DOHH2 (cell line): ENCODE data around the gene VGLL4.

Experiments used
- H3F3A ChIP-seq: fragments of 200-600 bp; sonication (generic), shearing (Covaris generic); 2 replicates; pipeline ENCODE4 v1.6.0; 2016; ENCODE audit warnings: antibody characterized with exemption, mild to moderate bottlenecking; ENCODE audit not compliant: control insufficient read depth, insufficient read depth
- H3K27ac ChIP-seq: fragments of 200-600 bp; sonication (generic); 2 replicates; pipeline ENCODE4 v1.5.1; 2014; ENCODE audit warnings: low read depth, mild to moderate bottlenecking, low read length, moderate library complexity
- H3K27me3 ChIP-seq: fragments of 200-600 bp; sonication (generic); 2 replicates; pipeline ENCODE4 v1.6.1; 2014; ENCODE audit warnings: mild to moderate bottlenecking, low read length, mixed read lengths; ENCODE audit not compliant: control insufficient read depth
- H3K36me3 ChIP-seq: fragments of 200-600 bp; sonication (generic); 2 replicates; pipeline ENCODE4 v1.6.1; 2014; ENCODE audit warnings: mild to moderate bottlenecking, low read length, moderate library complexity, mixed read lengths; ENCODE audit not compliant: control insufficient read depth
- H3K4me1 ChIP-seq: fragments of 200-600 bp; sonication (generic); 2 replicates; pipeline ENCODE4 v1.6.1; 2014; ENCODE audit warnings: mild to moderate bottlenecking, low read length, mixed read lengths; ENCODE audit not compliant: control insufficient read depth
- H3K4me2 ChIP-seq: fragments of 200-600 bp; sonication (generic); 2 replicates; pipeline ENCODE4 v1.6.0; 2014; ENCODE audit warnings: mild to moderate bottlenecking, low read length, moderate library complexity
- H3K4me3 ChIP-seq: fragments of 200-600 bp; sonication (generic); 2 replicates; pipeline ENCODE4 v1.5.1; 2014; ENCODE audit warnings: mild to moderate bottlenecking, low read length, mixed read lengths
- H3K79me2 ChIP-seq: fragments of 200-600 bp; sonication (generic); 2 replicates; pipeline ENCODE4 v1.6.1; 2014; ENCODE audit warnings: mild to moderate bottlenecking, low read length, mixed read lengths; ENCODE audit not compliant: control insufficient read depth
- H3K9me2 ChIP-seq: fragments of 200-600 bp; sonication (generic); replicated peaks from 2 replicates; pipeline ENCODE4 v1.6.1; 2014; ENCODE audit warnings: mild to moderate bottlenecking, low read length, mixed read lengths; ENCODE audit not compliant: control insufficient read depth
- H3K9me3 ChIP-seq: fragments of 200-600 bp; sonication (generic); 2 replicates; pipeline ENCODE4 v1.6.1; 2014; ENCODE audit warnings: antibody characterized with exemption, low read length, mixed read lengths; ENCODE audit not compliant: control insufficient read depth, insufficient read depth
- H4K20me1 ChIP-seq: fragments of 200-600 bp; sonication (generic); 2 replicates; pipeline ENCODE4 v1.6.0; 2014; ENCODE audit warnings: low read depth, mild to moderate bottlenecking, antibody characterized with exemption, low read length, moderate library complexity; ENCODE audit not compliant: control insufficient read depth, insufficient read depth
- CTCF ChIP-seq: fragments of 200-600 bp; sonication (generic); IDR thresholded peaks from one replicate; pipeline ENCODE4 v1.5.1; 2014; ENCODE audit warnings: antibody characterized with exemption, mild to moderate bottlenecking, low read depth, low read length; ENCODE audit not compliant: poor library complexity, severe bottlenecking
- EZH2phosphoT487 ChIP-seq: fragments of 200-600 bp; sonication (generic); IDR thresholded peaks from 2 replicates; pipeline ENCODE4 v1.6.1; 2017; ENCODE audit warnings: borderline replicate concordance, mild to moderate bottlenecking, antibody characterized with exemption, low read length, moderate library complexity, mixed read lengths

VGLL4 gene

GRCh38 chr3:11661827-11662226 is 18.1 kb upstream of the VGLL4 start:
- Histone ChIP-seq H3K36me3 (no peaks in the 10 kb centered on the region), H3K9me3 (no peaks in the 10 kb centered on the region), H3K9me2 (no peaks in the 10 kb centered on the region), H3K27me3 (no peaks in the 10 kb centered on the region), H3K4me1 (peaks cover 4% of the 10 kb centered on the region; the same call in 1 of the 2 replicates), H3K27ac (no peak overlapping the region), H3K4me3 (no peak overlapping the region), H3F3A (no peaks in the 10 kb centered on the region), H3K4me2 (no peak overlapping the region), H3K79me2 (peaks cover 81% of the 10 kb centered on the region), H4K20me1 (peaks cover 12% of the 10 kb centered on the region; the same call in 1 of the 2 replicates)
- TF ChIP-seq CTCF (no peak), EZH2phosphoT487 (no peak)

- no peak for TF ChIP-seq EZH2phosphoT487
- TF ChIP-seq CTCF: no peak
- Histone ChIP-seq H3F3A (no peaks in the 10 kb centered on the region), H3K9me2 (no peaks in the 10 kb centered on the region), H3K4me3 (no peak overlapping the region), H3K36me3 (no peaks in the 10 kb centered on the region), H3K79me2 (peaks cover 81% of the 10 kb centered on the region), H3K27ac (no peak overlapping the region), H3K9me3 (no peaks in the 10 kb centered on the region), H3K27me3 (no peaks in the 10 kb centered on the region), H3K4me2 (no peak overlapping the region), H3K4me1 (peaks cover 11% of the 10 kb centered on the region), H4K20me1 (peaks cover 16% of the 10 kb centered on the region; the same call in 1 of the 2 replicates)
Observed at GRCh38 chr3:11661052-11661656, 17.4 kb upstream of the VGLL4 start.

- Histone ChIP-seq H4K20me1 (peaks cover 22% of the 10 kb centered on the region; the same call in 1 of the 2 replicates), H3F3A (no peaks in the 10 kb centered on the region), H3K9me3 (no peaks in the 10 kb centered on the region), H3K79me2 (peaks cover 82% of the 10 kb centered on the region), H3K4me1 (peaks cover 20% of the 10 kb centered on the region), H3K36me3 (no peaks in the 10 kb centered on the region), H3K4me2 (no peak overlapping the region), H3K27ac (no peak overlapping the region), H3K9me2 (no peaks in the 10 kb centered on the region), H3K4me3 (no peak overlapping the region), H3K27me3 (no peaks in the 10 kb centered on the region)
- TF ChIP-seq CTCF (no peak), EZH2phosphoT487 (no peak)
Observed at GRCh38 chr3:11660242-11660641, 16.5 kb upstream of the VGLL4 start.
